ENCODE results near the gene KIF26B. TPM values are rescaled to one million over a fixed set of nuclear protein-coding genes. Genes with fewer than 3 reads are reported as not detected.

The KIF26B gene
- total RNA-seq, 1 donor from 2014 or later: 3.4 TPM

GRCh38 chr1:245448531-245448930 is 293.7 kb downstream of the KIF26B start:
- DNase-seq: no peak
- Histone ChIP-seq H3K36me3 (no peaks in the 10 kb centered on the region), H3K9me3 (no peaks in the 10 kb centered on the region), H3K4me3 (no peak overlapping the region), H3K27me3 (no peaks in the 10 kb centered on the region), H3K4me1 (no peaks in the 10 kb centered on the region), H3K27ac (peak overlapping the region; percentile 6)
- TF ChIP-seq, protein P1, sequence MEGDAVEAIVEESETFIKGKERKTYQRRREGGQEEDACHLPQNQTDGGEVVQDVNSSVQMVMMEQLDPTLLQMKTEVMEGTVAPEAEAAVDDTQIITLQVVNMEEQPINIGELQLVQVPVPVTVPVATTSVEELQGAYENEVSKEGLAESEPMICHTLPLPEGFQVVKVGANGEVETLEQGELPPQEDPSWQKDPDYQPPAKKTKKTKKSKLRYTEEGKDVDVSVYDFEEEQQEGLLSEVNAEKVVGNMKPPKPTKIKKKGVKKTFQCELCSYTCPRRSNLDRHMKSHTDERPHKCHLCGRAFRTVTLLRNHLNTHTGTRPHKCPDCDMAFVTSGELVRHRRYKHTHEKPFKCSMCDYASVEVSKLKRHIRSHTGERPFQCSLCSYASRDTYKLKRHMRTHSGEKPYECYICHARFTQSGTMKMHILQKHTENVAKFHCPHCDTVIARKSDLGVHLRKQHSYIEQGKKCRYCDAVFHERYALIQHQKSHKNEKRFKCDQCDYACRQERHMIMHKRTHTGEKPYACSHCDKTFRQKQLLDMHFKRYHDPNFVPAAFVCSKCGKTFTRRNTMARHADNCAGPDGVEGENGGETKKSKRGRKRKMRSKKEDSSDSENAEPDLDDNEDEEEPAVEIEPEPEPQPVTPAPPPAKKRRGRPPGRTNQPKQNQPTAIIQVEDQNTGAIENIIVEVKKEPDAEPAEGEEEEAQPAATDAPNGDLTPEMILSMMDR (IDR thresholded peaks at IDR 0.05): no peak
- intact Hi-C loops (cut with DNase I): no loop called here
- no peak for ATAC-seq

- H3K4me1 ChIP-seq: no peaks in the 10 kb centered on the region
- no peak for ATAC-seq
- H3K27ac ChIP-seq: peak overlapping the region; percentile 6
- intact Hi-C loops (cut with DNase I): no loop called here
- no peaks in the 10 kb centered on the region for H3K36me3 ChIP-seq
- DNase-seq: no peak
- H3K9me3 ChIP-seq: no peaks in the 10 kb centered on the region
- no peaks in the 10 kb centered on the region for H3K27me3 ChIP-seq
- H3K4me3 ChIP-seq: no peak overlapping the region
- TF ChIP-seq, protein P1 (IDR thresholded peaks at IDR 0.05): no peak
These were observed 294.2 kb downstream of the KIF26B start for GRCh38 chr1:245448975-245449431.

DNA sequence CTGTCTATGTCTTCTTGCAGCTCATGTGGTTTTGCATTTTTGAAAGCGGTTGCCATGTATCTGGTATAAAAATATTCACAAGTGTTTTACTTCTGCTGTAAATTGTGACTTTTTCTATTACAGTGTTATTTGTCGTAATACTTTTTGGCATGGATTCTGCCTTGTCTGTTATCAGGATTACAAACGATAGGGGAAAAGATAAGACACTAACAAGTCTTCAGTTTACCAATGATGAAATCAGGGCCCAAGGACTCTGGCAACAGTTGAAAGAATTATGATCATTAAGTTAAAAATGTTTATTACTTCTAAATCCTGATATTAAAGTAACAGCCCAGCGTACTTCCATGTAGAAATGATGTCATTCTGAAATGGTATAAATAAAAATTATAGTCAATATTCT is 298.8 kb downstream of the KIF26B start:
- no peaks in the 10 kb centered on the region for H3K9me3 ChIP-seq
- TF ChIP-seq, protein P1 (IDR thresholded peaks at IDR 0.05): no peak
- no peaks in the 10 kb centered on the region for H3K27me3 ChIP-seq
- H3K4me3 ChIP-seq: no peak overlapping the region
- H3K4me1 ChIP-seq: no peaks in the 10 kb centered on the region
- DNase-seq (no peak), ATAC-seq (no peak)
- intact Hi-C loops (cut with DNase I): no loop called here
- H3K36me3 ChIP-seq: no peaks in the 10 kb centered on the region
- no peak overlapping the region for H3K27ac ChIP-seq

- Histone ChIP-seq H3K27me3 (no peaks in the 10 kb centered on the region), H3K36me3 (no peaks in the 10 kb centered on the region), H3K4me1 (no peaks in the 10 kb centered on the region), H3K27ac (no peak overlapping the region), H3K9me3 (no peaks in the 10 kb centered on the region), H3K4me3 (no peak overlapping the region)
- TF ChIP-seq, protein P1 (IDR thresholded peaks at IDR 0.05): no peak
- intact Hi-C loops (cut with DNase I): no loop called here
- no peak for DNase-seq
- ATAC-seq: no peak
These were observed 299.3 kb downstream of the KIF26B start for GRCh38 chr1:245454051-245454450.

DNA sequence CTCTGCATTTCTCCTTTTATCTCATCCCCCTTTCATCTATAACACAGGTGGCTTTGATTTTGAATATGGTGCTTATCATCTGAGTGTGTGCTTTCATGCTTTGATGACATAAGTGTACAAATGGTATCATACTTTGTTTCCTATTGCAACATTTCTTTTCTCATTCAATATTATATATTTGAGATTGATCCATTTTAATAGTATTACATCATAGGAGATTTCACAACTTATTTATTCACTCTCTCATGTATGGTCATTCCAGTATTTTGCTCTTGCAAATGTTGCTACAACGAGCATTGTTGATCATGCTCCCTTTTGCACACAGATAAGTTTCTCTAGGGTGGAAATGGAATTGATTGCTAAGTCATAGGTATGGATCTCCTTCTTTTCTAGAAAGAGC is 302.8 kb downstream of the KIF26B start:
- DNase-seq (no peak), ATAC-seq (no peak)
- Histone ChIP-seq H3K4me3 (no peak overlapping the region), H3K4me1 (no peaks in the 10 kb centered on the region), H3K27ac (no peak overlapping the region), H3K27me3 (no peaks in the 10 kb centered on the region), H3K36me3 (no peaks in the 10 kb centered on the region), H3K9me3 (no peaks in the 10 kb centered on the region)
- intact Hi-C loops (cut with DNase I): no loop called here
- TF ChIP-seq, protein P1 (IDR thresholded peaks at IDR 0.05): no peak

DNA sequence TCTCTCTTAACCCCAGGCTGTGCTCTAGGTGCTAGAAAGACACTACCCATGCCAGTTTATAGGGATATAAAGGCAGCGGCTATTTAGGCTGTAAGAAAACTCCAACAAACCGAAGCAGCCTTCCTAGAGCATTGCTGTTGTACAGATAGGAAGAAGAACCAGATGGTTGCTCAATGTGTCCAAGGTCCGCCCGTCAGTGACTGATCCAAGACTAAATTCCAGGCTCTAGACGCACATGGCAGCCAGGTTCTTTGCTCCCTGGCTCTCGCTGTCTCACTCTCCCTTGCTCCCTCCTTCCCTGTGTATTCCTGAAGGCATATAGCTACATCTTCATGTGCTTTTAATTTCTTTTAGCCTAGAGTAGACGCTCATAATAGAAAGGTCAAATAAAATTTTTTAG is 303.4 kb downstream of the KIF26B start:
- TF ChIP-seq, protein P1 (IDR thresholded peaks at IDR 0.05): no peak
- intact Hi-C loops (cut with DNase I): no loop called here
- no peak for ATAC-seq
- H3K36me3 ChIP-seq: no peaks in the 10 kb centered on the region
- no peak for DNase-seq
- no peak overlapping the region for H3K27ac ChIP-seq
- H3K27me3 ChIP-seq: no peaks in the 10 kb centered on the region
- H3K9me3 ChIP-seq: no peaks in the 10 kb centered on the region
- H3K4me3 ChIP-seq: no peak overlapping the region
- no peaks in the 10 kb centered on the region for H3K4me1 ChIP-seq

All from upper lobe of right lung (tissue), 1 donor.